CD8-positive, alpha-beta memory T cell (primary cell): ENCODE measurements around the gene IL1A. TPM values are rescaled to one million over a fixed set of nuclear protein-coding genes. Genes with fewer than 3 reads are reported as not detected.

Experiments used
- CTCF ChIA-PET: fragments of 350-600 bp; sonication (Branson Sonifier 250); formaldehyde crosslinking; loops from one replicate; lab custom pipeline; 2021; ENCODE audit warnings: antibody characterized with exemption; lab: Charles Lee
- POLR2A ChIA-PET: fragments of 350-600 bp; sonication (Branson Sonifier 250); formaldehyde crosslinking; loops from one replicate; lab custom pipeline; 2021; ENCODE audit warnings: antibody characterized with exemption; lab: Charles Lee
- DNase-seq, 5 donors: peaks; one replicate each; pipeline versions ENCODE4 v3.0.0 to v3.0.0-alpha.2; 2020 to 2022; ENCODE audit warnings: mixed read lengths in 1 of 5
- H3K27ac ChIP-seq: one replicate; pipeline ENCODE4 v1.7.0; 2013; ENCODE audit warnings: low read depth, mild to moderate bottlenecking, low read length, moderate library complexity
- H3K27me3 ChIP-seq: 2 replicates; pipeline ENCODE4 v1.7.0; 2013; ENCODE audit warnings: low read length, mild to moderate bottlenecking; ENCODE audit not compliant: insufficient read depth, poor library complexity, severe bottlenecking
- H3K36me3 ChIP-seq: 2 replicates; pipeline ENCODE4 v1.7.0; 2013; ENCODE audit warnings: mild to moderate bottlenecking, low read length, moderate library complexity; ENCODE audit not compliant: insufficient read depth
- H3K4me1 ChIP-seq: 2 replicates; pipeline ENCODE4 v1.7.0; 2013; ENCODE audit warnings: mild to moderate bottlenecking, low read length, moderate library complexity; ENCODE audit not compliant: insufficient read depth
- H3K4me3 ChIP-seq: 2 replicates; pipeline ENCODE4 v1.7.0; 2013; ENCODE audit warnings: mild to moderate bottlenecking, low read length
- H3K9me3 ChIP-seq: 2 replicates; pipeline ENCODE4 v1.7.0; 2013; ENCODE audit warnings: mild to moderate bottlenecking, low read length
- H3K27ac Mint-ChIP-seq, 8 donors: one replicate each; pipeline ENCODE4 v1.8.0; 2020 to 2021; ENCODE audit warnings: mixed read lengths in 8 of 8, mild to moderate bottlenecking in 6 of 8, inconsistent platforms in 3 of 8, moderate library complexity in 3 of 8
- H3K27me3 Mint-ChIP-seq, 2 donors: one replicate each; pipeline ENCODE4 v1.8.0; 2020 to 2021; ENCODE audit warnings: mixed read lengths in 2 of 2, mild to moderate bottlenecking in 1 of 2, moderate library complexity in 1 of 2
- H3K36me3 Mint-ChIP-seq, 3 donors: one replicate each; pipeline ENCODE4 v1.8.0; 2020 to 2021; ENCODE audit warnings: mixed read lengths in 3 of 3, inconsistent platforms in 1 of 3, mild to moderate bottlenecking in 1 of 3
- H3K4me1 Mint-ChIP-seq, 3 donors: one replicate each; pipeline ENCODE4 v1.8.0; 2020 to 2021; ENCODE audit warnings: mixed read lengths in 3 of 3, inconsistent platforms in 1 of 3, mild to moderate bottlenecking in 1 of 3
- H3K4me3 Mint-ChIP-seq, 7 donors: one replicate each; pipeline ENCODE4 v1.8.0; 2020 to 2021; ENCODE audit warnings: mixed read lengths in 7 of 7, mild to moderate bottlenecking in 6 of 7, moderate library complexity in 4 of 7, inconsistent platforms in 2 of 7
- H3K9me3 Mint-ChIP-seq, 5 donors: one replicate each; pipeline ENCODE4 v1.8.0; 2020 to 2022; ENCODE audit warnings: mixed read lengths in 5 of 5, mild to moderate bottlenecking in 3 of 5, moderate library complexity in 2 of 5, inconsistent platforms in 1 of 5
- polyA plus RNA-seq: library from polyadenylated mRNA; unstranded; fragments of 300-500 nt; fragmentation: Illumina TruSeq; gene quantifications from one replicate; pipeline ENCODE4 v1.2.3, GENCODE V29; 2021
- total RNA-seq, 2 experiments: library from RNA; stranded (reverse); gene quantifications; one replicate each; pipeline ENCODE4 v1.2.3, GENCODE V29; 2021

Gene IL1A
- total and polyA plus RNA-seq, 3 experiments from 2014 or later = 2.2 to 3.1 TPM; not detected in 1

- ChIA-PET CTCF (interaction anchor here (0.9 to 3.5 kb wide), 12 partner anchors 10 to 205 kb away, joined by 3 to 42 read pairs (median 5); no protein-coding TSS in a partner anchor), POLR2A (no interaction called here)
- Mint-ChIP-seq H3K27ac (peak overlapping the region in 5 of 8 donors; percentile 65 to 93 (median 70)), H3K4me3 (peak overlapping the region in 4 of 7 donors; percentile 15 to 70 (median 66)), H3K9me3 (no peaks in the 10 kb centered on the region), H3K27me3 (no peaks in the 10 kb centered on the region), H3K4me1 (peaks cover 14 to 38% (median 26%) of the 10 kb centered on the region in 3 donors), H3K36me3 (no peaks in the 10 kb centered on the region)
- Histone ChIP-seq H3K4me3 (no peak overlapping the region), H3K4me1 (peaks cover 8% of the 10 kb centered on the region), H3K27me3 (no peaks in the 10 kb centered on the region), H3K36me3 (no peaks in the 10 kb centered on the region), H3K9me3 (no peaks in the 10 kb centered on the region), H3K27ac (no peak overlapping the region)
- DNase-seq = no peak
Observed at GRCh38 chr2:112750560-112750843, 33.8 kb downstream of the IL1A start.

DNA sequence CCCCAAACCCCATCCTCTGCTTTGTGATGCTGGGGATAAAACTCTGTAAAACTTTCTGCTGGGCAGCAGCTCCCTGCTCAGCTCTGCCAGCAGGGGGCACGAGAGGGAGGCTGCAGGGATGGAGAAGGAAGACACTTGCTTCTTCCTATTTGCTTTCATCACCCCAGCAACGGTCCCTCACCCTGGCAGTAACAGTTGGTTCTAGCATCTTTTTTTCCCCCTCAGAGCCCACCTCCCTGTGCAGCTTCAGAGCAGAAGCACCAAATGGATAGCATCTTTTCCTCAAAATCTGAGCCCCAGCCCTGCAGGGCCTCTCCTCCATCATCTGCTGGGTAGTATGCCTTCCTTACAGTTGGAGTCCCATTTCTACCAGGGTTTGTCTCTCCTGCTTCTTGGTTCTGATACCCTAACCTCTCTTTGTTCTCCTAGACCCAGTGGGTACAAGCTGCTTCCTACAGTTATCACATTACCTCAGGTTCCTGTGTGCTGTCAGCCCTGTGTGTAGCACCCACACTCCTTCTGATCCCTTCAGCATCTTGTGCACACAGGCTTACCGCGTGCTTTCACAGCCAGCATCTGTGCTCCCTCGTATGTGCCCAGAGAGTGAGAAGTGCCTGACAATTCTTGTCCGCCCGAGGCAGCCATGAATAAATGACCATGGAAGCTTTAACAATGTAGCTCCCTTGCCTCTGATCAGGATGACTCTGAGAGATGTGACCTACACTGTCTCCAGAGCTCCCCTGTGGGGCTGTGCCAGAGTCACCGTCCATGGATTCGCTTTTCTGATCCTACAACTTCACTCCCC, 34.3 kb downstream of the IL1A start:
- no peaks in the 10 kb centered on the region for H3K9me3 ChIP-seq
- ChIA-PET CTCF (interaction anchor here (0.7 to 3.5 kb wide), 29 partner anchors 10 to 236 kb away, joined by 3 to 42 read pairs (median 4); partner anchors contain the start of genes CKAP2L and NT5DC4), POLR2A (interaction anchor here (0.6 kb wide), 1 partner anchor 202 kb away, joined by 4 read pairs; no protein-coding TSS in a partner anchor)
- Mint-ChIP-seq H3K27ac (peak overlapping the region in 7 of 8 donors; percentile 64 to 93 (median 70)), H3K9me3 (no peaks in the 10 kb centered on the region), H3K36me3 (no peaks in the 10 kb centered on the region), H3K4me1 (peaks cover 12 to 33% (median 23%) of the 10 kb centered on the region in 3 donors), H3K4me3 (peak overlapping the region in 6 of 7 donors; percentile 64 to 79 (median 70)), H3K27me3 (no peaks in the 10 kb centered on the region)
- H3K27ac ChIP-seq = no peak overlapping the region
- no peaks in the 10 kb centered on the region for H3K36me3 ChIP-seq
- peak; percentile 64 to 87 (median 73) for DNase-seq
- H3K4me1 ChIP-seq = peaks cover 8% of the 10 kb centered on the region
- H3K27me3 ChIP-seq = no peaks in the 10 kb centered on the region
- no peak overlapping the region for H3K4me3 ChIP-seq

GRCh38 chr2:112740527-112740926, 43.8 kb downstream of the IL1A start:
- Mint-ChIP-seq H3K4me1 (no peaks in the 10 kb centered on the region), H3K9me3 (no peaks in the 10 kb centered on the region), H3K27ac (peak overlapping the region in 1 of 8 donors; percentile 36), H3K36me3 (no peaks in the 10 kb centered on the region), H3K4me3 (no peak overlapping the region), H3K27me3 (no peaks in the 10 kb centered on the region)
- DNase-seq = no peak
- no peaks in the 10 kb centered on the region for H3K4me1 ChIP-seq
- no peaks in the 10 kb centered on the region for H3K9me3 ChIP-seq
- ChIA-PET CTCF (interaction anchor here (2.4 to 5.9 kb wide), 2 partner anchors 9 to 13 kb away, joined by 8 to 35 read pairs; no protein-coding TSS in a partner anchor), POLR2A (no interaction called here)
- H3K27ac ChIP-seq = no peak overlapping the region
- no peaks in the 10 kb centered on the region for H3K36me3 ChIP-seq
- no peaks in the 10 kb centered on the region for H3K27me3 ChIP-seq
- no peak overlapping the region for H3K4me3 ChIP-seq

- ChIA-PET POLR2A (no interaction called here), CTCF (interaction anchor here (1.4 to 5.9 kb wide), 2 partner anchors 11 to 12 kb away, joined by 9 to 35 read pairs; no protein-coding TSS in a partner anchor)
- no peaks in the 10 kb centered on the region for H3K4me1 Mint-ChIP-seq
- H3K27me3 Mint-ChIP-seq = peaks cover 0 to 2% of the 10 kb centered on the region in 2 donors
- Histone ChIP-seq H3K4me3 (no peak overlapping the region), H3K27ac (no peak overlapping the region), H3K4me1 (no peaks in the 10 kb centered on the region), H3K9me3 (no peaks in the 10 kb centered on the region), H3K27me3 (no peaks in the 10 kb centered on the region), H3K36me3 (no peaks in the 10 kb centered on the region)
- no peak overlapping the region for H3K4me3 Mint-ChIP-seq
- H3K9me3 Mint-ChIP-seq = no peaks in the 10 kb centered on the region
- no peak overlapping the region for H3K27ac Mint-ChIP-seq
- DNase-seq = no peak
- no peaks in the 10 kb centered on the region for H3K36me3 Mint-ChIP-seq
Observed at GRCh38 chr2:112737542-112738232, 46.6 kb downstream of the IL1A start.

- H3K4me3 ChIP-seq = no peak overlapping the region
- no peaks in the 10 kb centered on the region for H3K36me3 ChIP-seq
- Mint-ChIP-seq H3K4me3 (no peak overlapping the region), H3K27me3 (peaks cover 0 to 2% of the 10 kb centered on the region in 2 donors), H3K36me3 (no peaks in the 10 kb centered on the region), H3K27ac (peak overlapping the region in 1 of 8 donors; percentile 29), H3K4me1 (no peaks in the 10 kb centered on the region), H3K9me3 (no peaks in the 10 kb centered on the region)
- POLR2A ChIA-PET = no interaction called here
- H3K27me3 ChIP-seq = no peaks in the 10 kb centered on the region
- DNase-seq = no peak
- H3K9me3 ChIP-seq = no peaks in the 10 kb centered on the region
- no peaks in the 10 kb centered on the region for H3K4me1 ChIP-seq
- CTCF ChIA-PET = interaction anchor here (0.9 to 1.4 kb wide), 3 partner anchors 16 to 253 kb away, joined by 3 read pairs; no protein-coding TSS in a partner anchor
- no peak overlapping the region for H3K27ac ChIP-seq
Observed at GRCh38 chr2:112733871-112734270, 50.4 kb downstream of the IL1A start.

DNA sequence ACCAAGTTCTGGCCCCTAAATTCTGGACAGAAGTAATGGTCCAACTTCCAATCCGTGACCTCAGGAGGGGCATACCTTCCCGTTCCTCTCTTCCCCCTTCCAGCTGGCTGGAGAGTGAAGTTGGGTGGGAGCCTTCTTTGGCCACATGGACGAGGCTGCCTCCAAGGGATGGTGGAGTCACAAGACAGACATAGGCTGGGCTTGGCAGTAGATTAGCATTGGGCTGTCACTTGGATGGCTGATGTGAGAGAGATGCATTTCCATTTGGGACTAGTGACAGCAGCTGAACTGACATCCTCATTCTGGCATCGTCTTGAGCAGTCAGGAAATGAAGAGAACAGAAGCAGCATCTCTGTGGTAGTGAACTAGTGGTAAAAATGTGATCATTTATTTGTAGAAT, 50.8 kb downstream of the IL1A start:
- Mint-ChIP-seq H3K4me1 (no peaks in the 10 kb centered on the region), H3K27ac (peak overlapping the region in 1 of 8 donors; percentile 29), H3K9me3 (no peaks in the 10 kb centered on the region), H3K27me3 (peaks cover 0 to 2% of the 10 kb centered on the region in 2 donors), H3K4me3 (no peak overlapping the region), H3K36me3 (no peaks in the 10 kb centered on the region)
- Histone ChIP-seq H3K36me3 (no peaks in the 10 kb centered on the region), H3K4me3 (no peak overlapping the region), H3K9me3 (no peaks in the 10 kb centered on the region), H3K27me3 (no peaks in the 10 kb centered on the region), H3K27ac (no peak overlapping the region), H3K4me1 (no peaks in the 10 kb centered on the region)
- ChIA-PET POLR2A (no interaction called here), CTCF (interaction anchor here (0.9 to 1.4 kb wide), 2 partner anchors 43 to 253 kb away, joined by 3 read pairs; no protein-coding TSS in a partner anchor)
- no peak for DNase-seq

- Mint-ChIP-seq H3K36me3 (no peaks in the 10 kb centered on the region), H3K4me1 (peaks cover 3 to 4% (median 4%) of the 10 kb centered on the region in 3 donors), H3K27ac (no peak overlapping the region), H3K4me3 (no peak overlapping the region), H3K9me3 (no peaks in the 10 kb centered on the region), H3K27me3 (peaks cover 0 to 10% of the 10 kb centered on the region in 2 donors)
- no peak for DNase-seq
- H3K4me1 ChIP-seq = peaks cover 2% of the 10 kb centered on the region
- H3K9me3 ChIP-seq = no peaks in the 10 kb centered on the region
- H3K36me3 ChIP-seq = no peaks in the 10 kb centered on the region
- H3K27ac ChIP-seq = no peak overlapping the region
- H3K27me3 ChIP-seq = no peaks in the 10 kb centered on the region
- H3K4me3 ChIP-seq = no peak overlapping the region
- ChIA-PET CTCF (interaction anchor here (0.7 to 8.7 kb wide), 2 partner anchors 104 to 132 kb away, joined by 3 to 92 read pairs; no protein-coding TSS in a partner anchor), POLR2A (interaction anchor here (0.6 kb wide), 1 partner anchor 125 kb away, joined by 3 read pairs; no protein-coding TSS in a partner anchor)
Observed at GRCh38 chr2:112731479-112731878, 52.8 kb downstream of the IL1A start.
